Nucleus accumbens (tissue), 56 donors: ENCODE results near the gene ZBTB2.
A peak's percentile ranks its signal among the peaks of the same experiment; 100 is the strongest.
"Not testable (repeated sequence)": the region's sequence is repeated elsewhere in the genome, so short reads cannot be mapped to it uniquely, and the experiment has no call there.

Source experiments
- DNase-seq, 56 donors: peaks; one replicate each; lab custom pipeline; 2025; lab: John Stamatoyannopoulos, UW

ZBTB2 gene

GRCh38 chr6:151339369-151339768 is 52.0 kb downstream of the ZBTB2 start:
- no peak for DNase-seq

GRCh38 chr6:151338651-151339200 is 52.6 kb downstream of the ZBTB2 start:
- DNase-seq, result peak in 1 of 56 donors; percentile 2

- no peak for DNase-seq
These were observed 55.4 kb downstream of the ZBTB2 start for GRCh38 chr6:151335930-151336329.

- no peak for DNase-seq
These were observed 61.1 kb downstream of the ZBTB2 start for GRCh38 chr6:151330130-151330696.

GRCh38 chr6:151327101-151327500 is 64.3 kb downstream of the ZBTB2 start:
- no peak for DNase-seq

GRCh38 chr6:151326116-151326825 is 65.1 kb downstream of the ZBTB2 start:
- no peak for DNase-seq

DNA sequence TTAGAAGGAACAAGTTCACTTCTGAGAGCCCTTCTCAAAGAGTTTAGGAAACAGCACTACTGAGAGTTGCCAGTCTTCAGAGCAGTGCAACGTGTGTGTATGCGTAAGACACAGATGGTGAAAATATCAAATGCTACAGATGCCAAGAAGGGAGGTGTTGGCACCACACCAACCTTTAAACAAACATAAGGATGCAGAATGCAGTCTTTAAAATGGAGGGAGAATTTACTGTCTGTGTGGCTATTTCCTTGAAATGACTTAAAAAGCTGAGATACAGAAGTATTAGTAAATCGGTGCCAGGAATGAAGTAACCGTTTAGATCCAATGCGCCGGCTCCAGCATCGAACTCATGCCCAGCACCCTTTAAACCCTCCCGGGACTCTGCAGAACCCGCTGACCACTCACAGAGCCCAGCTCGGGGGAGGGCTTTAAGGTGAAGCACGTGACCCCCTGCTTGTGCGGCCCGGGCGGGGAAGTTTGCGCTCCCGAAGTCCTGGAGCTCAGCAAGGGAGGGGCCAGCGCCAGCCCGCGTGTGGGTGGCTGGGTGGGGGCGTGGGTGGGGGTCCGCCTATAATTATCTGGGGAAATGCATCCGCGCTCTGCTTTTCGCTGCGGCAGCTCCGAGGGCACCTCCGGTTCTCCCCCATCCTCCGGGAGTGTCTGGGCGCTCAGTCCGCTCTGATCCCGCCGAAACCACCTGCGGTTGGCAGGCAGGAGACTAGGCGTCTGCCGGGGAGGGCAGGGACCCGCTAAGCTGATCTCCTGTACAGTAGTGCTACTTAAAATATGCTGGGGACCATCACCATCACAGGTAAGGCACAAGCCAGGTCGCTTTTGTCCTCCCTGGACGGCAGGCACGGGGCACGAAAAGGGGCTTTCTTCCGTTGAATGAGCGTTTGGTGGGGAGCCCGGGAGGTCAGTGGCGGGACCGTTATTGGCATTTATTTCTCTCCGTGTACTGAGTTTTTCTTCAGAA is 66.0 kb downstream of the ZBTB2 start:
- peak in 20 of 56 donors; percentile 3 to 55 (median 14) for DNase-seq

DNA sequence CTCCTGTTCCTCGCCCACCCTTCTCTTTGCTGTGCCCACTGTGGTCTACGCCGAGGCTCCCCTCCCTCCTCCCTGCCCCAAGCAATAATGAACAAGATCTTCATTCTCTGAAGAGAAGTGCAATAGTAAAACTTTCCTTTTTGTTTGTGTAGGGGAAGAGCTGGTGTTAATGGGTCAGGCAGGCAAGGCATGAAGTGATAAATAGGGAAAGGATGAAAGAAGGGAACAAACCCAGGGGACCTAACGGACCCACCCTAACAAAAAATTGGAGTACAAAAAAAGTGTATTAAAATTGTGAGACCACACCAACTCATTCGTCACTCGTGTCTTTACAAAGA is 66.9 kb downstream of the ZBTB2 start:
- no peak for DNase-seq

GRCh38 chr6:151323791-151324487 is 67.4 kb downstream of the ZBTB2 start:
- DNase-seq, result peak in 53 of 56 donors; percentile 2 to 83 (median 64)

DNA sequence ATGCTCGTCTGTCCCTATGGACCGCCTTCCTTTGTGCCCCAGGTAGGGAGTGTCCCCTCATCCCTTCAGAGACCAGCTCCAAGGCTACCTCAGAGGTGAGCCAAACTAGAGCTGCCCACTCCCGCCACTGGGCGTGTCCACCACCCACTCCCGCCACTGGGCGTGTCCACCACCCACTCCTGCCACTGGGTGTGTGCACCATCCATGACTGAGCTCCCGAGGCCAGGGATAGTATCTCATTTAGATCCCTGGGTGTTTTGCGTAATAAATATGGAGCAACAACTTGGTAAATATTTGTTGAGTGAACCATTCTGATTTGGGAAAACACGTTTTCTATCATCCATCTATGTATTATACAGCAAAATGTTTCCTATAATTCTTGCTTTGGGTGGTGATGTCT is 68.8 kb downstream of the ZBTB2 start:
- DNase-seq, result no peak

- no peak for DNase-seq
These were observed 69.9 kb downstream of the ZBTB2 start for GRCh38 chr6:151321438-151321837.

DNA sequence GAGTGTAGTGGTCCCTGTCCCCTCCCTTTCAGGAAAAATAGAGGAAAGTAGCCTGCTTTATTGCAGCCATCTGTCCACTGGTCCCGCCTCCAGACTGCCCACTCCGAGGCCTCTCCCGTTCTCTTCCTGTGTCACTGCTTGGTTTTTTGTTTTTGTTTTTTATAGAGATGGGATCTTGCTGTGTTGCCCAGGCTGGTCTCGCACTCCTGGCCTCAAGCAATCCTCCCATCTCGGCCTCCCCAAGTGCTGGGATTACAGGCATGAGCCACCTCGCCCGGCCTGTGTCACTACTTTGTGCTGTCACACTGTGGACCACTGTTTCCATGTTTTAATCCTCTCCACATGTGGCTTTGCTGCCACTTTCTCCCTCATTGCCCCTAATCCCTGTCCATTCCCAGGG is 71.2 kb downstream of the ZBTB2 start:
- DNase-seq, result no peak

DNA sequence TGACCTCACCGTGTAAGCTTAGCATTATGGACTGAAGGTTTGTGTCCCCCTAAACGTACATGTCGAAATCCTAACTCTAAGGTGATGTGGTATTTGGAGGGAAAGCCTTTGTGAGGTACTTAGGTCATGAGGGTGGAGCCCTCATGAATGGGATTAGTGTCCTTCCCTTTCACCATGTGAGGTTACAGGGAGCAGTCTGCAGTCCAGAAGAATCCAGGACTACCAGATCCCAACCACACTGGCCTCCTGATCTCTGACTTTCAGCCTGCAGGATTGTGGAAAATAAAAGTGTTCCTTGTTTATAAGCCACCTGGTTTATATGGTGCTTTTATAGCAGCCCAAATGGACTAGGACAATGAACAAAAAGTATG is 73.4 kb downstream of the ZBTB2 start:
- DNase-seq, result no peak

- no peak for DNase-seq
These were observed 74.0 kb downstream of the ZBTB2 start for GRCh38 chr6:151317103-151317994.

DNA sequence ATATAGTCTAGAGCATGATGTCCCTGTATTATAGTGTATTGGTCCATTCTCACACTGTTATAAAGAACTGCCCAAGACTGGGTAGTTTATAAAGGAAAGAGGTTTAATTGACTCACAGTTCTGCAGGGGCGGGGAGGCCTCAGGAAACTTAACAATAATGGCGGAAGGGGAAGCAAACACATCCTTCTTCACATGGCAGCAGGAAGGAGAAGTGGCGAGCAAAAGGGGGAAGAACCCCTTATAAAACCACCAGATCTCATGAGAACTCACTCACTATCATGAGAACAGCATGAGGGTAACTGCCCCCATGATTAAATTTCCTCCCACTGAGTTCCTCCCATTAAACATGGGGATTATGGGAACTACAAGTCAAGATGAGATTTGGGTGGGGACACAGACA is 75.7 kb downstream of the ZBTB2 start:
- not testable (repeated sequence) for DNase-seq
